MM.1S (cell line): ENCODE results near the gene ADK.

Source experiments
- CTCF ChIP-seq: fragments of 300-600 bp; sonication (generic); IDR thresholded peaks from 2 replicates; pipeline ENCODE4 v1.5.1; 2016; ENCODE audit warnings: antibody characterized with exemption, low read length, mixed read lengths
- EZH2phosphoT487 ChIP-seq: fragments of 300-600 bp; sonication (generic); IDR thresholded peaks from 2 replicates; pipeline ENCODE4 v1.6.1; 2018; ENCODE audit warnings: antibody characterized with exemption, low read length

- TF ChIP-seq CTCF (no peak), EZH2phosphoT487 (no peak)
Measured at GRCh38 chr10:74137992-74138391, 13.0 kb upstream of the ADK start.
